Measurements from ENCODE around the gene ITSN2. TPM values are rescaled to one million over a fixed set of nuclear protein-coding genes. Genes with fewer than 3 reads are reported as not detected.

Gene ITSN2
- total and polyA plus RNA-seq, 2 of the 8 experiments (the other 6 are each of a cell fraction or from before 2014, with no cell fraction given): 9.3 to 17.0 TPM

DNA sequence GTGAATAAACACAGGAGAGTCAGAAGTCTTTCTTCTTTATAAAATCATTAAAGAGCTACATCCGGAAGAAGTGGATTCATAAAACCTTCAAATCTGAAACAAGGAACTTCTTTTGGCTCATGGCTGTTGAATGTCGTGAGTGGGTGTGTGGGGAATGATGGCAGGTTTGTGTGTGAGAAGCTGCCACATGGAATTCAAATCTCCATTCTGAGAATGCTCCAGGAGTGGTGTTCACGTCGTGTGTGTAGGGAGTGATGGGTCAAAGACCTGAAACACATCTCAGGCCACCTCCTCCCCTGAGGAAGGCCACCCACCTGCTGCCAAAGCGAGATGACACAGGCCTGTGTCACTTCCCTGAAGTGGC lies 156.6 kb downstream of the ITSN2 start:
- POLR2A ChIA-PET (ENCODE audit: partially characterized antibody): interaction anchor here (0.6 kb wide), 1 partner anchor 10 kb away, joined by 3 read pairs; no protein-coding TSS in a partner anchor

More for the DNA sequence above, 156.6 kb downstream of the ITSN2 start:
- no peak overlapping the region for H3K56ac ChIP-seq (replicated peaks; ENCODE audit: insufficient read length, low read depth, low read length)
- no peak overlapping the region for H4K5ac ChIP-seq (ENCODE audit: insufficient read length, low read depth, low read length)
- no peaks in the 10 kb centered on the region for H3K9me3 ChIP-seq (ENCODE audit: insufficient read depth in 2 of 2, low read depth in 1 of 2, low read length in 1 of 2)
- H2BK5ac ChIP-seq (ENCODE audit: low read depth, low read length): no peak overlapping the region
- no peak overlapping the region for H3K27ac ChIP-seq (ENCODE audit: low read depth, low read length)
- no peak overlapping the region for H2BK12ac ChIP-seq (ENCODE audit: low read depth, low read length)
- TF ChIP-seq KDM4A (IDR thresholded peaks at IDR 0.05; ENCODE audit: low read depth, low read length, severe bottlenecking) (no peak), SIX5 (IDR thresholded peaks at IDR 0.05; ENCODE audit: low read depth, low read length) (no peak), TEAD4 (IDR thresholded peaks at IDR 0.05; ENCODE audit: low read depth, low read length) (no peak), ASH2L (IDR thresholded peaks at IDR 0.05; ENCODE audit: low read length) (no peak), YY1 (IDR thresholded peaks at IDR 0.05; ENCODE audit: low read depth, low read length) (no peak), EGR1 (IDR thresholded peaks at IDR 0.05; ENCODE audit: borderline replicate concordance, low read depth, low read length) (no peak), SIRT6 (IDR thresholded peaks at IDR 0.05; ENCODE audit: low read length) (no peak), RNF2 (IDR thresholded peaks at IDR 0.05; ENCODE audit: borderline replicate concordance, low read depth, low read length, missing control alignments, poor library complexity, severe bottlenecking) (no peak), BACH1 (IDR thresholded peaks at IDR 0.05; ENCODE audit: low read length) (no peak), CBX5 (IDR thresholded peaks at IDR 0.05; ENCODE audit: low read depth, low read length) (no peak), NRF1 (IDR thresholded peaks at IDR 0.05; ENCODE audit: low read depth, low read length) (no peak), GTF2F1 (IDR thresholded peaks at IDR 0.05; ENCODE audit: borderline replicate concordance, low read depth, low read length) (no peak)
- TF ChIP-seq, protein P1, sequence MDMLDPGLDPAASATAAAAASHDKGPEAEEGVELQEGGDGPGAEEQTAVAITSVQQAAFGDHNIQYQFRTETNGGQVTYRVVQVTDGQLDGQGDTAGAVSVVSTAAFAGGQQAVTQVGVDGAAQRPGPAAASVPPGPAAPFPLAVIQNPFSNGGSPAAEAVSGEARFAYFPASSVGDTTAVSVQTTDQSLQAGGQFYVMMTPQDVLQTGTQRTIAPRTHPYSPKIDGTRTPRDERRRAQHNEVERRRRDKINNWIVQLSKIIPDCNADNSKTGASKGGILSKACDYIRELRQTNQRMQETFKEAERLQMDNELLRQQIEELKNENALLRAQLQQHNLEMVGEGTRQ (IDR thresholded peaks at IDR 0.05; ENCODE audit: low read length): no peak
- no peak overlapping the region for H2AFZ ChIP-seq (ENCODE audit: low read length)
- CTCF ChIA-PET (ENCODE audit: partially characterized antibody): interaction anchor here (1.0 to 2.3 kb wide), 5 partner anchors 10 to 160 kb away, joined by 3 to 7 read pairs (median 3); no protein-coding TSS in a partner anchor
- H3K36me3 ChIP-seq (ENCODE audit: control insufficient read depth in 2 of 4, insufficient read depth in 4 of 4, low read length in 3 of 4): no peaks in the 10 kb centered on the region
- H2BK15ac ChIP-seq (ENCODE audit: low read length): no peak overlapping the region
- no peak overlapping the region for H2BK20ac ChIP-seq (ENCODE audit: low read length)
- no peak overlapping the region for H4K8ac ChIP-seq (ENCODE audit: extremely low read depth, insufficient read depth, low read length)
- H3K79me2 ChIP-seq (ENCODE audit: control insufficient read depth in 1 of 2, insufficient read depth in 2 of 2, low read length in 2 of 2): no peaks in the 10 kb centered on the region
- no peak overlapping the region for H3K14ac ChIP-seq (ENCODE audit: insufficient read length)
- WGBS, 2 experiments (ENCODE audit: extremely low coverage in 1 of 2, insufficient coverage in 1 of 2, insufficient read length in 1 of 2, insufficient replicate concordance in 2 of 2, low coverage in 1 of 2, low lambda C conversion rate in 2 of 2, missing lambda C conversion rate in 1 of 2): 93% methylated on average over 5 of the region's 5 CpGs; no CpG with 5 or more reads in 1 of the 2 experiments
- no peak overlapping the region for H3K4ac ChIP-seq (replicated peaks; ENCODE audit: insufficient read length, low read depth, low read length)
- no peaks in the 10 kb centered on the region for H3K23me2 ChIP-seq (ENCODE audit: low read depth, low read length)
- H3K4me1 ChIP-seq (replicated peaks in 1 of 4; ENCODE audit: control insufficient read depth in 3 of 4, insufficient read depth in 4 of 4, low read length in 3 of 4): no peaks in the 10 kb centered on the region; a peak in 1 of 7 replicates
- peaks cover 0 to 2% of the 10 kb centered on the region in 2 experiments for H4K20me1 ChIP-seq (replicated peaks in 1 of 2; ENCODE audit: control insufficient read depth in 1 of 2, insufficient read depth in 2 of 2, low read length in 2 of 2)
- no peak overlapping the region for H2BK120ac ChIP-seq (replicated peaks; ENCODE audit: low read depth, low read length)
- DNase-seq (ENCODE audit: low read depth in 1 of 2, low spot score in 2 of 2) (no peak), FAIRE-seq (no peak)
- H3K23ac ChIP-seq (ENCODE audit: insufficient read length): no peak overlapping the region
- no peak overlapping the region for H3K9ac ChIP-seq (replicated peaks in 1 of 4; ENCODE audit: extremely low read depth in 1 of 4, low read depth in 3 of 4, low read length in 3 of 4)
- H3K4me3 ChIP-seq (ENCODE audit: extremely low read depth in 1 of 4, insufficient read depth in 2 of 4, low read depth in 3 of 4, low read length in 4 of 4): no peak overlapping the region
- no peak overlapping the region for H3K4me2 ChIP-seq (ENCODE audit: insufficient read depth in 1 of 2, low read depth in 2 of 2, low read length in 2 of 2)
- no peak overlapping the region for H2AK5ac ChIP-seq (ENCODE audit: low read depth, low read length)
- H3K18ac ChIP-seq (ENCODE audit: extremely low read depth, low read length): no peak overlapping the region
- H3K27me3 ChIP-seq (replicated peaks in 1 of 4; ENCODE audit: control insufficient read depth in 3 of 4, extremely low read depth in 1 of 4, insufficient read depth in 3 of 4, low read length in 3 of 4): no peaks in the 10 kb centered on the region; a peak in 1 of 7 replicates
- H3K79me1 ChIP-seq (ENCODE audit: low read depth, low read length): no peaks in the 10 kb centered on the region
- no peak overlapping the region for H4K91ac ChIP-seq (replicated peaks; ENCODE audit: insufficient read length, low read length)

Measured in H1 (cell line).